ENCODE measurements around the gene PNPLA8. TPM values are rescaled to one million over a fixed set of nuclear protein-coding genes. Genes with fewer than 3 reads are reported as not detected.

The PNPLA8 gene
- polyA plus RNA-seq, 3 donors = 10.2 to 80.0 (median 55.5) TPM

GRCh38 chr7:108484137-108484536 lies 41.8 kb downstream of the PNPLA8 start:
- no peak for TF ChIP-seq CTCF (IDR thresholded peaks at IDR 0.05)
- Histone ChIP-seq H3K4me1 (ENCODE audit: control insufficient read depth in 1 of 2, insufficient read depth in 2 of 2, low read length in 2 of 2) (no peaks in the 10 kb centered on the region), H3K27ac (ENCODE audit: low read depth in 1 of 2, low read length in 2 of 2) (no peak overlapping the region), H3K27me3 (ENCODE audit: control insufficient read depth in 2 of 2, insufficient read depth in 2 of 2, low read length in 2 of 2) (no peaks in the 10 kb centered on the region), H4K20me1 (ENCODE audit: insufficient read depth, low read length) (no peaks in the 10 kb centered on the region), H3K9ac (ENCODE audit: insufficient read depth, low read length, poor library complexity, severe bottlenecking) (no peak overlapping the region), H3K79me2 (ENCODE audit: insufficient read depth, low read length) (no peaks in the 10 kb centered on the region), H3K9me3 (replicated peaks in 1 of 2; ENCODE audit: control insufficient read depth in 1 of 2, insufficient read depth in 1 of 2, low read length in 2 of 2) (no peaks in the 10 kb centered on the region), H3K36me3 (replicated peaks in 1 of 2; ENCODE audit: control insufficient read depth in 1 of 2, insufficient read depth in 2 of 2, low read length in 2 of 2) (peaks cover 61 to 90% of the 10 kb centered on the region in 2 donors), H2AFZ (ENCODE audit: insufficient read depth, low read depth, low read length, poor library complexity, severe bottlenecking) (no peak overlapping the region), H3K4me2 (replicated peaks; ENCODE audit: extremely low read depth, low read length, poor library complexity, severe bottlenecking) (no peak overlapping the region), H3K4me3 (replicated peaks in 1 of 3; ENCODE audit: low read depth in 2 of 3, low read length in 3 of 3) (no peak overlapping the region)
- no peaks in the 10 kb centered on the region for H3K9me3 Mint-ChIP-seq
- no peak for DNase-seq
- no peaks in the 10 kb centered on the region for H3K27me3 Mint-ChIP-seq (ENCODE audit: low read depth in 3 of 3)
- H3K27ac Mint-ChIP-seq = no peak overlapping the region
- intact Hi-C loops (cut with micrococcal nuclease) = no loop called here
- peaks cover 44 to 65% of the 10 kb centered on the region in 2 donors for H3K36me3 Mint-ChIP-seq
- no peaks in the 10 kb centered on the region for H3K4me1 Mint-ChIP-seq
- WGBS (ENCODE audit: insufficient coverage) = 100% methylated on average over 1 of the region's 1 CpG
- no peak overlapping the region for H3K4me3 Mint-ChIP-seq

GRCh38 chr7:108480311-108480710 lies 45.6 kb downstream of the PNPLA8 start:
- no peak overlapping the region for H3K9ac ChIP-seq (ENCODE audit: insufficient read depth, low read length, poor library complexity, severe bottlenecking)
- H3K27me3 Mint-ChIP-seq (ENCODE audit: low read depth in 3 of 3) = no peaks in the 10 kb centered on the region
- no peak overlapping the region for H3K4me3 Mint-ChIP-seq
- H3K4me2 ChIP-seq (replicated peaks; ENCODE audit: extremely low read depth, low read length, poor library complexity, severe bottlenecking) = no peak overlapping the region
- intact Hi-C loops (cut with micrococcal nuclease) = no loop called here
- no peak overlapping the region for H2AFZ ChIP-seq (ENCODE audit: insufficient read depth, low read depth, low read length, poor library complexity, severe bottlenecking)
- DNase-seq = no peak
- peaks cover 75 to 81% of the 10 kb centered on the region in 2 donors for H3K36me3 Mint-ChIP-seq
- no peaks in the 10 kb centered on the region for H3K9me3 Mint-ChIP-seq
- H3K27me3 ChIP-seq (ENCODE audit: control insufficient read depth in 2 of 2, insufficient read depth in 2 of 2, low read length in 2 of 2) = no peaks in the 10 kb centered on the region
- no peak overlapping the region for H3K27ac ChIP-seq (ENCODE audit: low read depth in 1 of 2, low read length in 2 of 2)
- no peak overlapping the region for H3K27ac Mint-ChIP-seq
- no peaks in the 10 kb centered on the region for H3K4me1 ChIP-seq (ENCODE audit: control insufficient read depth in 1 of 2, insufficient read depth in 2 of 2, low read length in 2 of 2)
- no peaks in the 10 kb centered on the region for H3K9me3 ChIP-seq (replicated peaks in 1 of 2; ENCODE audit: control insufficient read depth in 1 of 2, insufficient read depth in 1 of 2, low read length in 2 of 2)
- H4K20me1 ChIP-seq (ENCODE audit: insufficient read depth, low read length) = no peaks in the 10 kb centered on the region
- 100% methylated on average over 4 of the region's 5 CpGs for WGBS (ENCODE audit: insufficient coverage)
- H3K4me3 ChIP-seq (replicated peaks in 1 of 3; ENCODE audit: low read depth in 2 of 3, low read length in 3 of 3) = no peak overlapping the region
- H3K79me2 ChIP-seq (ENCODE audit: insufficient read depth, low read length) = no peaks in the 10 kb centered on the region
- peaks cover 62 to 95% of the 10 kb centered on the region in 2 donors for H3K36me3 ChIP-seq (replicated peaks in 1 of 2; ENCODE audit: control insufficient read depth in 1 of 2, insufficient read depth in 2 of 2, low read length in 2 of 2)
- H3K4me1 Mint-ChIP-seq = no peaks in the 10 kb centered on the region
- no peak for TF ChIP-seq CTCF (IDR thresholded peaks at IDR 0.05)
